Measurements from ENCODE around the gene RERE. TPM values are rescaled to one million over a fixed set of nuclear protein-coding genes. Genes with fewer than 3 reads are reported as not detected.

Gene RERE
- polyA plus RNA-seq, 1 experiment, result 14.3 TPM

- ChIA-PET CTCF (interaction anchor here (0.7 kb wide), 1 partner anchor 120 kb away, joined by 3 read pairs; no protein-coding TSS in a partner anchor), POLR2A (no interaction called here)
- DNase-seq (ENCODE audit: low read depth, low spot score), result no peak
- TF ChIP-seq, protein P1, sequence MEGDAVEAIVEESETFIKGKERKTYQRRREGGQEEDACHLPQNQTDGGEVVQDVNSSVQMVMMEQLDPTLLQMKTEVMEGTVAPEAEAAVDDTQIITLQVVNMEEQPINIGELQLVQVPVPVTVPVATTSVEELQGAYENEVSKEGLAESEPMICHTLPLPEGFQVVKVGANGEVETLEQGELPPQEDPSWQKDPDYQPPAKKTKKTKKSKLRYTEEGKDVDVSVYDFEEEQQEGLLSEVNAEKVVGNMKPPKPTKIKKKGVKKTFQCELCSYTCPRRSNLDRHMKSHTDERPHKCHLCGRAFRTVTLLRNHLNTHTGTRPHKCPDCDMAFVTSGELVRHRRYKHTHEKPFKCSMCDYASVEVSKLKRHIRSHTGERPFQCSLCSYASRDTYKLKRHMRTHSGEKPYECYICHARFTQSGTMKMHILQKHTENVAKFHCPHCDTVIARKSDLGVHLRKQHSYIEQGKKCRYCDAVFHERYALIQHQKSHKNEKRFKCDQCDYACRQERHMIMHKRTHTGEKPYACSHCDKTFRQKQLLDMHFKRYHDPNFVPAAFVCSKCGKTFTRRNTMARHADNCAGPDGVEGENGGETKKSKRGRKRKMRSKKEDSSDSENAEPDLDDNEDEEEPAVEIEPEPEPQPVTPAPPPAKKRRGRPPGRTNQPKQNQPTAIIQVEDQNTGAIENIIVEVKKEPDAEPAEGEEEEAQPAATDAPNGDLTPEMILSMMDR (IDR thresholded peaks at IDR 0.05; ENCODE audit: low read depth, low read length), result no peak
- Histone ChIP-seq H3K27ac (ENCODE audit: low read depth, low read length) (no peak overlapping the region), H3K9me3 (ENCODE audit: control insufficient read depth, insufficient read depth, low read length) (no peaks in the 10 kb centered on the region; the same call in 1 of the 2 replicates), H3K4me3 (ENCODE audit: low read depth, low read length) (no peak overlapping the region), H3K27me3 (ENCODE audit: control insufficient read depth, insufficient read depth, low read length) (no peaks in the 10 kb centered on the region)
These were observed 451.6 kb downstream of the RERE start for GRCh38 chr1:8365661-8366362.

DNA sequence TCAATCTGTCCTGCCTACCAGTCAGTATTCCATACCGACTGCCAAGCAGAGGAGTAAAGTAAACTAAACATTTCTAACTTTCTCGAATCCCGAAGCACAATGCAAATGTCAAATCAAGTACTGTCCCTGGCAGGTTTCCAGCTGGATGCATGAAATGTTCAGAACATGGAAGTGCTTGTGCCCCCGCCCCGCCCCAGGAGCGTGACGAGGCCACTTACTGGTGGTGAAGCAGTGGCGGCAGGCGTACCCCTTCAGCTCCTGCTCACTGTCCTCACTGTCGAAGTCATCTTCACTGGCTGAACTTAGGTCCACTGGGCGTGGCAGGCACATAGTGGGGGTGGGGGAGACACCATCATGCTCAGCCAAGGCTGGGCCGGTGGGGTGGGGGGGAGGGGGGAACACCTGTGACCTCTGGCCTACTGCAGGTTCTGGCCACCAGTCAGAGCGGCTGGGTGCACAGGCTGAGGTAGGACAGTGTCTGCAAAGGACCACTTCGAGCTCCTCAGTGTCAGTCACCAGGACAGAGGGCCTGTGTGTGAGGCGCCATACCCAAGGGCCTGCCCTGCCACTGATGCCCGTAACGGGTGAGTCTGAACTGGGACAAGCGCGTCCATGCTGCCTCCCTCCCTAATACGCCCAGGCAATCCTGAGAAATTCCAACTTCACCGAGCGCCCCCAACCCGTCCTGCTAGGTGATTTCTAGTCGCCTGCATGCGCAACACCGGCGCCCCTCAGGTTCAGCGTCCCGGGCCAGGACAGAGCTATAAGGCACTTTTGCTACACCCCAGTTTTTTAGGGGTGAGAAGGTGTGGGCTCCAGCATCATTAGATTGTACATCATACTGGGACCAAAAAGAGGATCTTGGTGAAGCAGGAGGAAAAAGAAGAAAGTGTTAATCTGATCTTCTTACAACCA lies 452.7 kb downstream of the RERE start:
- ChIA-PET POLR2A (no interaction called here), CTCF (no interaction called here)
- Histone ChIP-seq H3K9me3 (ENCODE audit: control insufficient read depth, insufficient read depth, low read length) (no peaks in the 10 kb centered on the region; the same call in 1 of the 2 replicates), H3K27ac (ENCODE audit: low read depth, low read length) (no peak overlapping the region), H3K27me3 (ENCODE audit: control insufficient read depth, insufficient read depth, low read length) (no peaks in the 10 kb centered on the region), H3K4me3 (ENCODE audit: low read depth, low read length) (no peak overlapping the region)
- TF ChIP-seq, protein P1 (IDR thresholded peaks at IDR 0.05; ENCODE audit: low read depth, low read length), result no peak
- DNase-seq (ENCODE audit: low read depth, low spot score), result no peak

DNA sequence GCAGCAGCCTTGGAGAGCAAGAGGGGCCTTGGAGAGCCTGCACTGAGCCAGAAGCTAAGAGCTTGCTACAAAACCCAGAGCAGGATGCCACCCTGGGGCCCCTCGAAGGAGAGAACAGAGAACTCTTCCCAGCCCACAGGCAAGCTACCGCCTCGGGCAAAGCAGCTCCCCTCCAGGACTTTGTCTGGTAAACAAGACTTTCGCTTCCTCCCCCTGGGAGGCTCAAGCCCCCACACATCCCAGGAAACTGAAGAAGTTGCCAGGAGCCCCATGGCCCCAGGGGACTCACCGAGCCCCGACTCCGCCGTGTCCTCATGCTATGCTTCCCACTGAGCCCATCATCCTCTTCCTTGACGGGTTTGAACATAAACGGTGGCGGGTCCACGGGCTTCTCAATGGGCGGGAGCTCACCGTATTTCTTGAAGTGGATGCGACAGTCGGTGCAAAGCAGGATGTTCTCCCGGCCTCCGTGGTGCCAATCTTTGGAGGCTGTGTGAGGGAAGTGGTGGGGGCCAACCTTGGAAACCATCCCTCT lies 453.6 kb downstream of the RERE start:
- DNase-seq (ENCODE audit: low read depth, low spot score), result no peak
- ChIA-PET CTCF (interaction anchor here (0.6 kb wide), 1 partner anchor 390 kb away, joined by 3 read pairs; no protein-coding TSS in a partner anchor), POLR2A (no interaction called here)
- H3K27me3 ChIP-seq (ENCODE audit: control insufficient read depth, insufficient read depth, low read length), result no peaks in the 10 kb centered on the region
- H3K4me3 ChIP-seq (ENCODE audit: low read depth, low read length), result no peak overlapping the region
- TF ChIP-seq, protein P1 (IDR thresholded peaks at IDR 0.05; ENCODE audit: low read depth, low read length), result no peak
- H3K27ac ChIP-seq (ENCODE audit: low read depth, low read length), result no peak overlapping the region
- no peaks in the 10 kb centered on the region; the same call in 1 of the 2 replicates for H3K9me3 ChIP-seq (ENCODE audit: control insufficient read depth, insufficient read depth, low read length)

DNA sequence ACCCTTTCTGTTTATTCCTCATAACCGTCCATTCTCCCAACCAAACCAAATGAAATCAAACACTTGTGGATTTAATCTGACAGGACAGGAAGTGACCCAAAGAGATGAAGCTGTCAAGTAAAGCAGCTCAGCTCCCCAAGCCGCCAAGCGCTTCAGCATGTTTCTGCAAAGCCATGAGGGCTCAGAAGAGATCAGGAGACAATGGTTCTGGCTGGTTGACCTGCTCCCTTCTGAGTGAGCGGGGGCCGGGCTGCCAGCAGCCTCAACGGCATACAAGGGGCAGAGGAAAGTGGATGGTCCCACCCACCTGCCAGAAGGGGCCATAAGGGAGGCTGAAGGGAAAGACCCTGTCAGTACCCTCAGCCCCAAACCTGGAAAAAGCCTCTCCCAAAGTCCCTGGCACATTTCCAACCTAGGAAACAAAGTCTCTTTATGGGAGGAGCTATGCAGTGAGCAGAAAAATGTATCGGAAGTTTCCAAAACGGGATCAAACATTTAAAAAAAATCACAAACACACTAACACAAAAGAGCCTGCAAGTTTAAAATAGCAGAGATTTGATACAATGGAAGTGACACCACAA lies 454.2 kb downstream of the RERE start:
- H3K4me3 ChIP-seq (ENCODE audit: low read depth, low read length), result no peak overlapping the region
- H3K9me3 ChIP-seq (ENCODE audit: control insufficient read depth, insufficient read depth, low read length), result no peaks in the 10 kb centered on the region; the same call in 1 of the 2 replicates
- no peaks in the 10 kb centered on the region for H3K27me3 ChIP-seq (ENCODE audit: control insufficient read depth, insufficient read depth, low read length)
- POLR2A ChIA-PET, result no interaction called here
- DNase-seq (ENCODE audit: low read depth, low spot score), result no peak
- H3K27ac ChIP-seq (ENCODE audit: low read depth, low read length), result no peak overlapping the region
- TF ChIP-seq, protein P1 (IDR thresholded peaks at IDR 0.05; ENCODE audit: low read depth, low read length), result no peak
- CTCF ChIA-PET, result interaction anchor here (0.6 kb wide), 1 partner anchor 390 kb away, joined by 3 read pairs; no protein-coding TSS in a partner anchor

Data from AG04450 (cell line).